GM23338 (cell line): ENCODE measurements around the gene SEMA4F. TPM values are rescaled to one million over a fixed set of nuclear protein-coding genes. Genes with fewer than 3 reads are reported as not detected.

ENCODE experiments used
- ATAC-seq: fragments of 200-7000 bp; cut with Tn5 transposase; 3 replicates; pipeline ENCODE4 v1.9.1; 2020
- DNase-seq: peaks from one replicate; pipeline ENCODE4 v3.0.0-alpha.2; 2015; ENCODE audit warnings: low spot score
- H2AFZ ChIP-seq: fragments of 200-600 bp; sonication (generic); 2 replicates; pipeline ENCODE4 v1.8.0; 2016; ENCODE audit warnings: antibody characterized with exemption, mild to moderate bottlenecking, moderate library complexity
- H3F3A ChIP-seq: fragments of 200-600 bp; sonication (generic); replicated peaks from 2 replicates; pipeline ENCODE4 v1.8.0; 2017; ENCODE audit warnings: antibody characterized with exemption, mixed run types, low read depth
- H3K27ac ChIP-seq: fragments of 200-600 bp; sonication (generic); 2 replicates; pipeline ENCODE4 v1.6.1; 2016; ENCODE audit warnings: low read depth
- H3K27me3 ChIP-seq: fragments of 200-600 bp; sonication (generic); 2 replicates; pipeline ENCODE4 v1.8.0; 2016; ENCODE audit warnings: mild to moderate bottlenecking, mixed run types, moderate library complexity; ENCODE audit not compliant: insufficient read depth
- H3K36me3 ChIP-seq: fragments of 200-600 bp; sonication (generic); 2 replicates; pipeline ENCODE4 v1.8.0; 2016; ENCODE audit warnings: mild to moderate bottlenecking; ENCODE audit not compliant: insufficient read depth
- H3K4me1 ChIP-seq: fragments of 200-600 bp; sonication (generic); 2 replicates; pipeline ENCODE4 v1.8.0; 2016; ENCODE audit warnings: mild to moderate bottlenecking, moderate library complexity; ENCODE audit not compliant: insufficient read depth
- H3K4me2 ChIP-seq: fragments of 200-600 bp; sonication (generic); 2 replicates; pipeline ENCODE4 v1.7.1; 2017; ENCODE audit warnings: mixed run types
- H3K4me3 ChIP-seq: fragments of 200-600 bp; sonication (generic); 2 replicates; pipeline ENCODE4 v1.6.1; 2016; ENCODE audit warnings: mixed run types
- H3K79me2 ChIP-seq: fragments of 200-600 bp; sonication (generic); replicated peaks from 2 replicates; pipeline ENCODE4 v1.8.0; 2017; ENCODE audit warnings: mild to moderate bottlenecking; ENCODE audit not compliant: insufficient read depth
- H3K9me2 ChIP-seq: fragments of 200-600 bp; sonication (generic); 2 replicates; pipeline ENCODE4 v1.8.0; 2017; ENCODE audit not compliant: insufficient read depth
- H4K20me1 ChIP-seq: fragments of 200-600 bp; sonication (generic); replicated peaks from 2 replicates; pipeline ENCODE4 v1.8.0; 2017; ENCODE audit warnings: mild to moderate bottlenecking; ENCODE audit not compliant: insufficient read depth
- H3K27ac Mint-ChIP-seq: 2 replicates; pipeline ENCODE4 v1.8.0; 2020; ENCODE audit warnings: inconsistent platforms, mild to moderate bottlenecking, moderate library complexity, mixed read lengths
- H3K27me3 Mint-ChIP-seq: 3 replicates; pipeline ENCODE4 v1.8.0; 2022; ENCODE audit warnings: low read depth, mild to moderate bottlenecking, moderate library complexity, mixed read lengths, inconsistent platforms; ENCODE audit not compliant: insufficient read depth, poor library complexity
- H3K36me3 Mint-ChIP-seq: 3 replicates; pipeline ENCODE4 v1.8.0; 2021; ENCODE audit warnings: low read depth, mild to moderate bottlenecking, inconsistent platforms, moderate library complexity, mixed read lengths
- H3K4me1 Mint-ChIP-seq: 3 replicates; pipeline ENCODE4 v1.8.0; 2020; ENCODE audit warnings: mild to moderate bottlenecking, inconsistent platforms, mixed read lengths
- H3K4me3 Mint-ChIP-seq: 3 replicates; pipeline ENCODE4 v1.8.0; 2021; ENCODE audit warnings: moderate library complexity, mild to moderate bottlenecking, inconsistent platforms, mixed read lengths
- H3K9me3 Mint-ChIP-seq: 3 replicates; pipeline ENCODE4 v1.8.0; 2020; ENCODE audit warnings: moderate library complexity, mild to moderate bottlenecking, inconsistent platforms, mixed read lengths
- CTCF ChIP-seq, 2 experiments: fragments of 200-600 bp in 1 of 2; sonication (generic) in 1 of 2; conservative IDR thresholded peaks; 2 replicates each; pipeline versions ENCODE4 v1.5.1 to v1.6.1; 2016 to 2017; ENCODE audit warnings: antibody characterized with exemption in 2 of 2, low read depth in 2 of 2, mild to moderate bottlenecking in 2 of 2, moderate library complexity in 1 of 2
- EZH2 ChIP-seq: fragments of 200-600 bp; sonication (generic); IDR thresholded peaks from one replicate; pipeline ENCODE4 v1.8.0; 2017; ENCODE audit warnings: antibody characterized with exemption, mild to moderate bottlenecking, low read depth; ENCODE audit not compliant: unreplicated experiment
- EZH2phosphoT487 ChIP-seq: fragments of 200-600 bp; sonication (generic); IDR thresholded peaks from one replicate; pipeline ENCODE4 v1.8.1; 2018; ENCODE audit warnings: antibody characterized with exemption; ENCODE audit not compliant: unreplicated experiment
- JUNB ChIP-seq: IDR thresholded peaks from one replicate; pipeline ENCODE4 v1.6.1; 2016; ENCODE audit warnings: antibody characterized with exemption; ENCODE audit not compliant: unreplicated experiment
- NANOG ChIP-seq: IDR thresholded peaks from 2 replicates; pipeline ENCODE4 v1.6.1; 2016; ENCODE audit warnings: antibody characterized with exemption, borderline replicate concordance
- REST ChIP-seq: IDR thresholded peaks from one replicate; pipeline ENCODE4 v1.6.1; 2018; ENCODE audit warnings: antibody characterized with exemption; ENCODE audit not compliant: unreplicated experiment
- ZNF114 ChIP-seq: fragments of 250-450 bp; sonication (Bioruptor Pico); IDR thresholded peaks from 2 replicates; pipeline ENCODE4 v1.5.0; 2020; ENCODE audit warnings: mild to moderate bottlenecking, moderate library complexity
- ZNF462 ChIP-seq: fragments of 250-450 bp; sonication (Bioruptor Pico); IDR thresholded peaks from 2 replicates; pipeline ENCODE4 v1.5.0; 2020; ENCODE audit warnings: mild to moderate bottlenecking, moderate library complexity
- polyA plus RNA-seq: library from polyadenylated mRNA; unstranded; fragments of >200 nt; fragmentation: Nextera tagmentation; extraction: Ambion mirVana; gene quantifications from 2 replicates; pipeline ENCODE4 v1.2.1, GENCODE V29; 2016
- total RNA-seq: library from RNA; depleted of rRNA; stranded (reverse); fragments of >200 nt; shearing (Covaris generic); gene quantifications from 2 replicates; pipeline ENCODE4 v1.2.3, GENCODE V29; 2014

Gene SEMA4F
- total and polyA plus RNA-seq, 2 experiments from 2014 or later: 2.2 to 3.2 TPM

GRCh38 chr2:74728842-74729241, 74.8 kb downstream of the SEMA4F start:
- Histone ChIP-seq H3K4me1 (peaks cover 2% of the 10 kb centered on the region; the same call in 1 of the 2 replicates), H3K4me3 (no peak overlapping the region), H3F3A (no peaks in the 10 kb centered on the region), H3K9me2 (no peaks in the 10 kb centered on the region; the same call in 1 of the 2 replicates), H4K20me1 (no peaks in the 10 kb centered on the region), H2AFZ (no peak overlapping the region), H3K4me2 (no peak overlapping the region), H3K79me2 (no peaks in the 10 kb centered on the region), H3K27ac (no peak overlapping the region), H3K36me3 (no peaks in the 10 kb centered on the region), H3K27me3 (no peaks in the 10 kb centered on the region)
- ATAC-seq: no peak
- no peak overlapping the region for H3K27ac Mint-ChIP-seq
- no peaks in the 10 kb centered on the region for H3K9me3 Mint-ChIP-seq
- DNase-seq: no peak
- peaks cover 9% of the 10 kb centered on the region; the same call in 2 of the 3 replicates for H3K4me1 Mint-ChIP-seq
- H3K36me3 Mint-ChIP-seq: no peaks in the 10 kb centered on the region
- no peak overlapping the region for H3K4me3 Mint-ChIP-seq
- TF ChIP-seq ZNF462 (CRISPR knock-in tag) (no peak), NANOG (no peak), CTCF (conservative IDR thresholded peaks at IDR 0.05; ENCODE audit: low read depth in 2 of 2) (no peak), REST (no peak), EZH2phosphoT487 (no peak), EZH2 (no peak), JUNB (no peak), ZNF114 (no peak)
- no peaks in the 10 kb centered on the region for H3K27me3 Mint-ChIP-seq
